Left renal pelvis (tissue), 4 donors: ENCODE measurements around the gene PURA. TPM values are rescaled to one million over a fixed set of nuclear protein-coding genes. Genes with fewer than 3 reads are reported as not detected.

Source experiments
- DNase-seq, 4 donors: peaks; one replicate each; pipeline ENCODE4 v3.0.0-alpha.2; 2013; ENCODE audit warnings: low read depth in 4 of 4, low spot score in 3 of 4
- polyA plus RNA-seq, 4 donors: library from polyadenylated mRNA; unstranded; fragments of 120-200 nt; gene quantifications; one replicate each; pipeline ENCODE4 v1.2.1, GENCODE V29; 2013; ENCODE audit not compliant: insufficient read length in 4 of 4

PURA gene
- 10 to 100 TPM; 11.2 to 14.8 (median 13.5) TPM for polyA plus RNA-seq

DNA sequence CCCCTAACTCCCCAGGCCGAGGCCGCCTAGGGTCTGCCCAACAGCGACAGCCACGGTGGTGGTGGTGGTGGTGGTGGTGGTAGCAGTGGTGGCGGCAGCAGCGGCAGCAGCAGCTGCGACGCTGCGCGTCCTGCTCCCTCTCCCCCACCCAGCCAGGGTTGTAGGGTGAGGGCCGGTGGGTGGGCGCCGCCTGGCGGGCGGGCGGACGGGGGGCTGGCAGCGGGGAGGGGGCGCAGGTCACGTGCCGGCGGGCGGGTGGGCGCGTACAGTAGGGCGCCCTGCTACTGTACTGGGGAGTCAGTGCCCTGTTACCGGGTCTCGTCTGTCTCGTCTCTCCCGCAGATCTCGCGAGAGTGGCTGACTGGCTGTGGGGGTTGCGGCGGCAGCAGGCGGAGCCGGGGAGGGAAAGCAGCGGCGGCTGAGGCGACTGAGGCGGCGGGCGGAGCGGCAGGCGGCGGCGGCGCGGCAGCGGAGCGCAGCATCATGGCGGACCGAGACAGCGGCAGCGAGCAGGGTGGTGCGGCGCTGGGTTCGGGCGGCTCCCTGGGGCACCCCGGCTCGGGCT lies at the start of gene PURA:
PURA (plus strand) TSS at position 411 of the 565 bp plus-strand sequence; CDS start at position 484, 73 bp downstream.
- peak in 3 of 4 donors; percentile 80 to 86 (median 85) for DNase-seq

DNA sequence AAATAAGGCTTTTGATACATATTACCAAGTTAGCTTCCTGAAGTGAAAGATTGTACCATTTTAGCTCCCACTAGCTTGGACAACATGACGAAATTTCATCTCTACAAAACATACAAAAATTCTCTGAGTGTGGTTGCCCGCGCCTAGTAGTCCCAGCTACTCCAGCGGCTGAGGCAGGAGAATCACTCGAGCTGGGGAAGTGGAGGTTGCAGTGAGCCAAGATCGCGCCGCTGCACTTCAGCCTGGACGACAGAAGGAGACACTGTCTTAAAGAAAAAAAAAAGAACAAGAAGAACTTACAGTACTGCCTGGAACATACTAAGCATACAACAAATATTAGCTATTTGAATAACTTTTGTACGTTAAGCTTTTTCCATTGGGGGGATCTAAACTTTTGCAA lies 41.1 kb upstream of the PURA start:
- no peak for DNase-seq

DNA sequence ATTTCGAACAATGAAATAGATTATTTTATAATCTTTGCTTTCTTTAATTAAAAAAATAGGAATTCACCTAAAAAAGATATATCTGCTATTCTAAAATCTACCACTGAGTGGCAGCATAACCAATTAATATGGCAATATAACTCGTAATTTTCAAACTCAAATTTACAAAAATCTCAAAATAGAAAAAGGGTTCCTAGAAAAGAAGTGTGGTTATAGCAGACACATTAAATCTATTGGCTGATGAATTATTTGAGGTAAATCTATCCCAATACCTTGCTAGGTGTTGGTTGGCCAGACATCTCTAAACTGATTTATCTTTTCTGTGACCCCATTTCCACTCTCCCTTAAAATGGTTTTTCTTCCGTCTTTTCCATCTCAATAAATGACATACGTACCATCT lies 40.6 kb upstream of the PURA start:
- DNase-seq, result no peak

DNA sequence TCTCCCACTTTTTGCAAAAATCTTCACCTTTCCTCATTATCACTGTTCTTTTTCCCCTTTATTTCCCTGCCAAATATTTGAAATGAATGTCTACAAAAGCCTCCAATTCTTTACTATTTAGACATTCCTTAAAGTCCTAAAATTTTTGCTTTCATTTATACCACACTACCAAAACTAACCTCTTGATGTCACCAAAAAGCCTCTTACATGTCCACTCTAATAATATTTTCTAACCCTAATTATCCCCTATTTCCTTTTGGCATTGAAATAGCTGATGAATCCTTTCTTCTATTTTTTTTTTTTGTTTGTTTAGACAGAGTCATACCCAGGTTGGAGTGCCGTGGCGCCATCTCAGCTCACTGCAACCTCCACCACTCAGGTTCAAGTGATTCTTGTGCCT lies 38.5 kb upstream of the PURA start:
- DNase-seq, result no peak

DNA sequence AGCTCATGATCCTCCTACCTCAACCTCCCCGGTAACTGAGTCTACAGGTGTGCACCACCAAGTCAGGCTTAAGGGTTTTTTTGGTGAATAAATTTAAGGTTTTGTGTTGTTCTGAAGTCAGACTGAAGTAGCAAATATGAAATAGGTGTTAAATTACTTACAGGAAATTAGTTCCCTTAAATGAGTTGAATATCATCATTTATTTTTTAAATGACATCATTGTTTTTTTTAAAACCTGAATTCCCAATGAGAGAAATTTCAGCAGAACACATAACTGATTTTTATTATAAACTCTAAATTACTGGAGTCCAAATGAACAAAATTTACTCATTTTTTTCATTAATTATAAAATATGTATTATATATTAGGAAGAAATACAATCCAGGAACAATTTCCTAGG lies 37.8 kb upstream of the PURA start:
- no peak for DNase-seq

DNA sequence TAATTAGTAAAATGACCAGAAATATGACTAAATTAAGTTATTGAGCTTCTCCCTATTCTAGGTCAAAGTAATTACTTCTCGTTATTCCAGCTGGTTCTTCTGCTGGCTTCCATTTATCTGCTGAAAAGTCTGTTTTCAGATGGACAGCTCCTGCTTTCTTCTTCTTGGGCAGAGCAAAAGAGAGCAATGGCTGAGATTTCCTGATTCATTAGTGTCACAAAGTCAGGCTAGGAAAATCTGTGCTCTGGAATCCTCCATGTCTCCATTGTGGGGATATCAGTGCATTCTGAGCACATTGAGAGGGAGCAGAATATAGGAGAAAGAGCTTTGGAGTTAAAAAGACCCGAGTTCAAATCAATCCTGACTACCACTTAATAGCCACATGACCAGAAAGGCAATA lies 37.1 kb upstream of the PURA start:
- DNase-seq, result no peak

DNA sequence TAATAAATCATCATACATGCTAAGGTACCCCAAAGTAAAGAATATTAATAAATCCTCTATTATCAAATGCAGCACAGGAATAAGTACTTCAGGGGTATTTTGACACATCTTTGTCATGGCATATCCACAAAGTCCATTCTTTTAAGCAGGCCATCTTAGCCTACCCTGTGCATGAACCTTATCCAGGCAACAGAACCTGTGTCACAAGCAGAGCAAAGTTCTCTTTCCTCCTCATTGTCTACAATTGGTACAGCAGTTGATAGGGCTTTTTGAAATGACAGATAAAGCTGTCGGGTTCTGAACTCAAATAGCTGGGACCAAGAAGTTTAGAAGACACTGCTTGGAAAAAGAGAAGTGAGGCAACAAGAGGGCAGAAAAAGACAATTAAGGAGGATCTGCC lies 30.8 kb upstream of the PURA start:
- DNase-seq, result no peak

DNA sequence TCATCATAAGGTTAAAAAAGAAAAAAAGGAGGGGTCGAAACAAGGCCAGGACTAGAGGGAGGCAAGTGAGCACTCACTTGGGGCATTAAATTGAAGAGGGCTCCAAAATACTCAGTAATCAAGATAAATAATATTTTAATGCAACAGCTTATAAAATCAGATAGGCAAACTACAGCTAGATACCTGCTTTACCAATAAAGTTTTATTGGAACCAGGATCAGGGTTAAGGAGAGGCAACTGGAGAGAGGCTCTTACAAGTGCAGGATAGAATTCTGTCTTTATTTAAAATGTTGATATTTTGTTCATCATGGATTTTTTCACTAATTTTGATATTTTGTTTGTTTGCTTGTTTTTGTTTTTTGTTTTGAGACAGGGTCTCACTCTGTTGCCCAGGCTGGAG lies 30.3 kb upstream of the PURA start:
- DNase-seq, result no peak

DNA sequence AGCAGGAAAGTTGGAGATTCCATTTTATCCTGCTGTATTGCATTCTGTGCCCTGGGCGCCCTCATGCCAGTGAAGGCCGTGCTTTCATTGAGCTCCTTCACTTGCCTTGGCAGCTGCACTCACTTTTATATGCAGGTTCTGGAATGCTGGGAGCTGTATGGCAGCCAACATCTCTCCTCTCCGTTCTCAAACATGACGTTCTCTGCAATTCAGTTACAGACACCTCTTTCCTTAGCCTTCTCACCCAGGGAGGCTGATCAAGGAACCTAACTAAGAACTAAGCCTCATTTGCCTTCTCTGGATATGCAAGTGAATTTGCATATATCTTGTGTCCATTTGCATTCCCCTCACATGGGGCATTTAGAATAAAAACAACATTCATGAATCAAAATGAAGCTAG lies 29.4 kb upstream of the PURA start:
- DNase-seq, result no peak

DNA sequence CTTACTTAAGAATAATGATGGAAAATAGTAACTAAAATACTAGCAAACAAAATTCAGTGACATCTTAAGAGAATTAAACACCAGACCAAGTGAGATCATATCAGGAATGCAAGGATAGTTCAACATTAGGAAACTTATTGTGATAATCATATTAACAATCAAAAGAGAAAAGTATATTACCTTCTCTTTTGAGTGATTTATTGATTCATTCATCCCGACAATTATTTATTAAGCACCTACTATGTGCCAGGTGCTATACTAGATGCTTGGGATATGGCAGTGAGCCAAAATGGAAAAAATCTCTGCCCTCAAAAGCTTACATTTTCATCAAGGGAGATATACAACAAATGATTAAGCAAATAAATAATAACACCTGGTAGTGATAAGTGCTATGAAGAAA lies 23.7 kb upstream of the PURA start:
- DNase-seq, result no peak

DNA sequence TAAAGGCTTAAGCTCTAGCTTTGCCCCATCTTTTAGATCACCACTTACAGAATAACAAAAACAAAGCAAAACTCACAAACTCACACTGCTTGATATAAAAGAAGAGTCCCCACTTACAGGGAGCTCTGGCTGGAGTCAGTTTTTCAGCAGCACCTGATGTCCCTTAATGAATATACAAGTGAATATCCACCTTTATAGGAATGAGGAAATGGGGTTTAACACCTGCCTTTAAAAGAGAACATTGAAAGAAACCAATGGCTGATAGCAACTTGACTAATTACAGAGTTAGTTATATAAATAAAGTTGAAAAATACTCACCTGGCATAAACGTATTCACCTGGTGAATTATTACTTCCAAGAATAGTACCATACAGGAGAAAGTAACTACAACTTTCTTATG lies 20.7 kb upstream of the PURA start:
- no peak for DNase-seq

DNA sequence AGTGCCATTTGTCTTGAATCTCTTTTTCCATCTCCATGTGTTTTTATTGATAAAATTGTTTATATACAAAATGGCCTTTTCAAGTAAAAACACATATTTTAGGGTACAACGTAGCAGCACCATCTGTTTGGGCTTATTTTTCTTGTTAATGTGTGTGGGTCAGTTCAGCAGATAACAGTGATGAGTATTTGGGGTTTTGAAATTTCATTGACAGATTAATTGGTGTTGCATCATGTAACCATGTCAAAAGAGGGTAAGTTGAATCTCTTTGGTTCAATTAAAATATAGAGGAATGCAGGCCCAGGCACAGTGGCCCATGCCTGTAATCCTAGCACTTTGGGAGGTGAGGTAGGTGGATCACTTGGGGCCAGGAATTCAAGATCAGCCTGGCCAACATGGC lies 20.0 kb upstream of the PURA start:
- DNase-seq, result no peak

DNA sequence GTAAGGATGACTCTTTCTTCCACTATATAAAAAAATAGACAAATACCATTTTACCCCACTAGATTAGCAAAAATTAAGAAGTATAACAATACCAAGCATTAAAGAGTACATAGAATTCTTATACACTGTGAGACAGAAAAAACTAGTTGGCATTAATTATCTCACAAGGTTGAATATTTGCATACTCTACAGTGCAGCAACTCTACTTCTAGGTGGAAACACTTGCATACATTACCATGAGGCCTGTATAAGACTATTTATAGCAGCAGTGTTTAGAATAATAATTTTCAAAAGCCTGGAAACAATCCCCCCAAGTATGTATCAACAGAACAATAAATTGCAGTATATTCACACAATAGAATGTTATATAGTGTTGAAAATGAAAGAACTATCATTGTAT lies 19.0 kb upstream of the PURA start:
- no peak for DNase-seq

DNA sequence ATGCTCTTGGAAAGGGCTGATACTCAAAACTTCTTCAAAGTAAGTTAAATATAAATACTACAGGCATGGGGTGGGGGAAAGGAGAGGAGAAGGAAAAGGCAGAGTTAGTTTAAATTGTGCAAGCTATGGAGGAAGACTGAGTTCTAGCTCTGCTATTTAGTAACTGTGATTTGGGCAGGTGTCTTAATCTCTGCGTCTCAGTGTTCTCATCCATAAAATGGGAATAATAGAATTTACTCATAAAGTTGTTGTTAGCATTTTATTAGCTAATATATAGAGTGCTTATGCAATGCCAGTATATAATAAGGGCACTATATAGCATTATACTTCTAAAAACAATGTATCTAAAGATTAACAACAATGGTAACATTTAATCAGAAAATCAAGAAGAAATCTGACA lies 12.7 kb upstream of the PURA start:
- no peak for DNase-seq

DNA sequence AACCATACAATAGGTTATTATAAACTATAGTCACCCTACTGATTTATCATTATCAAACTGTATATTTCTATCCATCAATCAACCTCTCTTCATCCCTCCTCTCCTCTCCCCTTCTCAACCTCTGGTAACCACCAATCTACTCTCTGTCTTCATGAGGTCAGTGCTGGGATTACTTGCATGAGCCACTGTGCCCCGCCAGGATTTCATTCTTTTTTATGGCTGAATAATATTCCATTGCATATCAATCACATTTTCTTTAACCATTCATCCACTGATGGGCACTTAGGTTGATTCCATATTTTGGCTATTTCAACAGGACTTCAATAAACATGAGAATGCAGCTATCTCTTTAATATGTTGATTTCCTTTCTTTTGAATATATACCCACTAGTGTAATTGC lies 10.8 kb upstream of the PURA start:
- DNase-seq, result no peak

DNA sequence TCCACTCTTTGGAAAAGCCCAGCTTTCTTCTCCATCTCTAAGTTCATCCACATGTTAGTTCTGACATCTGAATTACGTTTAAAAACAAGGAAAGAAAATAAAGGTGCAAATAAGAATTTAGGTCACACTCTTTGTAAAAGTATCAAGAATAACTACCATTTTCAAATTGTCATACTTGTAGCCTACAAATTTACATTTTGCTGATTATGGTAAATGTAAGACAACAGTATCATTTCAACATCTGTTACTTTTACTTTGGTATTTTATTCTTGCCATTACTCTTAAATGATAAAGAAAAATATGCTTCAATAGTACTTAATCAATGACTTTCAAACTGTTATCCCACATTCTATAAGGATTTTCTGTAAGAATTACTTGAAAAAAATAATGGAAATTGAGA lies 9.8 kb upstream of the PURA start:
- DNase-seq, result no peak

DNA sequence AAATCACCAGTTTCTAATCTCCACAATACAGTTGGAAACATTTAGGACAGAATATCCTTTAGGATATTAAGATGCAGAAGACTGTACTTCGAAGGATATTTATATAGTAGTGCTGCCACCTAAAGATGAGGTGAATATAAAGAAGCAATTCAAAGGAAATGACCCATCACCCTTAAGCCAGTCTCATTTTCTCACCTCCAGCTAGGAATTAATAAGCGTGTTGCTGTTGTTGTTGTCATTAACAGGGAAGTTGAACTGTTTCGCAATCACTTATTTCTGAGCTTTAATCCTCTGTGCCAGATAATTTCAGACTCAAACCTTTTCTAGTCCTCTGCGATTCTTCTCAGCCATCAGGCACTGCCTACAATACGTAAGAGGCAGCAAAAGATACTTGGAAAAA lies 7.8 kb upstream of the PURA start:
- DNase-seq, result no peak

DNA sequence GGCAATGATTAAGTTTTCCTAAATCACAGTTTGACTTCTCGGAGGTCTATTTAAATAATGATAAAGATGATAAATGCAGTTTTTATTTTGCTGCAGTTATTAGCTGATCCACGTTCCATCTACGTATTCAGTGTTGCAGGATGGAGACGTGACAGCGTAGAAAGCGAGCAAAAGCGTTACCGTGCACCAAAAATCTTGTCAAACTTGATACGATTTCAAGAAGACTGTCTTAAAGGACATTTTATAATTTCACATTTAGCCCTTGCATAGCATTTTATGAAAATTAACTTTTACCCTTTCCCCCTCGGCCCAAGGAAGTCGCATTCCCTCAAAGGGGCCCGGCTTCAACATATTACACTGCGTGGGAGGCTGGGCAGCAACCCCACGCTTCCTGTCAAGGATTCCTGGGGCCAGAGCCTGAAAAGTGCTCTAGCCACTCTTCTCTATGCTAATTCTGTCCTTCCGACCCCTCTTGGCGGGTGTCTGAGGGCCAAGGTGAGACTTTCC lies 7.1 kb upstream of the PURA start:
- DNase-seq, result peak in 1 of 4 donors; percentile 19

DNA sequence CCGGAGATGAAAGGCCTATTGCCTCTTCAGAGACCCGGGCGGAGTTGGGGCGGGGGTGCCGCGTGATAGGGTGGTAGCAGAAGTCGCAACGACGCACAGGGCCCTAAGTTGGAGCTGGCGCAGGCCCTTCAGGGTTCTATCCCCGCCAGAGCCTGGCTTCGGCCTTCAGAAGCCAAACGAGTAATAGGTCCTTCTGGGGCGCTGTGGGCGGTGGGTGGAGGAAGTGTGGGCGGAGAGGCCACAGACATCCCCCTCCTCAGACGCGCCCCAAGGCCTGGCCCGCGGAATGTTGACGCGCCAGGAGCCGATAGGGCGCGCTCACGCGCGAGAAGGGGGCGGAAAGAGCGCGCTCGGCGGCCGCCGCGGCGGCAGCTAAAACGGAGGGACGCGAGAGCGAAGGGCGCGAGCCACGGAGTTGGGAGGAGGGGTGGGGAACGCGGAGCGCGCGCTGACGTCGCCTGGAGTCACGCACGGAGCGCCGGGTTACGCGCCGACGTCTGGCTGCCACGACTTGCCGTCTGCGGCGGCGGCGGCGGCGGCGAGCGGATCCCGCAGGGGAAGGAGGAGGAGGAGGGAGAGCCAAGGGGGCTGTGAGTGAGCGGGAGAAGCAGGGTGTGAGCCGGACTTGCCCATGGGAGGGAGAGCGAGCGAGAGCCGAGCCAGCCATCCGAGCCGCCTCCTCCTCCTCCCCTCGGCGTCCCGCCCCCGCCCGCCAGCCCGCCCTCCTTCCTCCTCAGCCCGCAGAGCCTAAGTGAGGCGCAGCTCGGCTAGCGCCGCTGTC lies 6.4 kb upstream of the PURA start:
- DNase-seq, result peak in 3 of 4 donors; percentile 77 to 81 (median 80)

DNA sequence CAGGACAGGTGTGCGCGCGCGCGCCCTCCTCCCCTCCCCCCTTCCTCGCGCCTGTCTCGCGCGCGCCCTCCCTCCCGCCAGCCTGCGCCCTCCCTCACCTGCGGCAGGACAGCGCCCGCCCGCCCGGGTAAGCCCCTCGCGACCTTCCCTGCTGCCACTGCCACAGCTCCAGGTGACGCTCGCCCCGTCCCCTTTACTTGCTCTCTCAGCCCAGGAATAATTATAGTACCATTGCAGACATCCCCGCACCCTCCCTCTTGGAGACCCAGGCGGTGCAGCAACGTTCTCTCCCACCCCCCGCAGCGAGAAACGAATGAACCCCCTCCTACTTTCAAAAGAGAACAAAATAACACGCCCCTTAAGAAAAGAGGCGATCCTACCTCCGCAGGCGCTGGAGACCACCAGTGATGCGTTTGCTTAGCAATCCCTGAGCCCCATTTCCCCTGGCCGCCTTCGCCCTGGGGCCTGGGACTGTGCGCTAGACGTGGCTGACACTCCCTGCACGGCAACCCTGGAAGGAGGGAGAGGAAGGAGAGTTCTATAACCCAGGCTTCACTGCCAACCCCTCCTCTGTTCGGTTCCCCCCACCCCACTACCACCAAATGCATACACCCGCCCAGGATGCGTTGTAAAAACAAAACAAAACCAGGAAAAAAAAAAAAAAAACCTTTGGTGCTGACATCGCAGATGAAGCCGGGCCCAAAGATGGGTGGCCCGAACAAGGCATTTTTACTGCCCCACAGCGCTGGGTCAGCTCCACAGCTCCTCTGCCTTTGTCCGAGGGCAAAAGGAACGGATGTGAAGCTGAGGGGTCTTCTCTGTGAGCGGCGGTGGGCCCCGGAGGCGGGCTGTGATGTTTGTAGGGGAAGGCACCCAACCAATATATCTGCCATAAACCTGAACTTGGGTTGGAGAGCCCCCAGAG lies 5.6 kb upstream of the PURA start:
- peak in 1 of 4 donors; percentile 18 for DNase-seq
